WTC11 (cell line): ENCODE data around the gene COLGALT1.

ENCODE experiments used
- AFF4 ChIP-seq: sonication (generic); formaldehyde crosslinking; IDR thresholded peaks from 2 replicates; pipeline ENCODE4 v1.8.1; 2023; ENCODE audit warnings: mild to moderate bottlenecking, missing genetic modification reagents, borderline replicate concordance
- ATF1 ChIP-seq: sonication (generic); formaldehyde crosslinking; IDR thresholded peaks from 2 replicates; pipeline ENCODE4 v1.8.1; 2023; ENCODE audit warnings: mild to moderate bottlenecking, moderate library complexity, missing genetic modification reagents
- CBFB ChIP-seq: sonication (generic); formaldehyde crosslinking; IDR thresholded peaks from 2 replicates; pipeline ENCODE4 v1.8.1; 2022; ENCODE audit warnings: mild to moderate bottlenecking, low read depth, missing genetic modification reagents
- CTCF ChIP-seq: fragments of 200-600 bp; IDR thresholded peaks from 2 replicates; pipeline ENCODE4 v1.8.0; 2022; ENCODE audit warnings: antibody characterized with exemption
- ESRRA ChIP-seq: sonication (generic); formaldehyde crosslinking; IDR thresholded peaks from 2 replicates; pipeline ENCODE4 v1.8.1; 2022; ENCODE audit warnings: mild to moderate bottlenecking, missing genetic modification reagents, borderline replicate concordance
- FOXP1 ChIP-seq: sonication (generic); formaldehyde crosslinking; IDR thresholded peaks from 2 replicates; pipeline ENCODE4 v1.8.0; 2022; ENCODE audit warnings: missing genetic modification reagents, mild to moderate bottlenecking, moderate library complexity, borderline replicate concordance
- KAT7 ChIP-seq: sonication (generic); formaldehyde crosslinking; IDR thresholded peaks from 2 replicates; pipeline ENCODE4 v1.8.1; 2023; ENCODE audit warnings: missing genetic modification reagents, mild to moderate bottlenecking, borderline replicate concordance
- NFYB ChIP-seq: sonication (generic); formaldehyde crosslinking; conservative IDR thresholded peaks from 2 replicates; pipeline ENCODE4 v1.8.0; 2022; ENCODE audit warnings: low read depth, missing genetic modification reagents
- TEAD4 ChIP-seq: sonication (generic); formaldehyde crosslinking; IDR thresholded peaks from 2 replicates; pipeline ENCODE4 v1.8.0; 2022; ENCODE audit warnings: mild to moderate bottlenecking, missing genetic modification reagents
- ZBTB43 ChIP-seq: sonication (generic); formaldehyde crosslinking; IDR thresholded peaks from 2 replicates; pipeline ENCODE4 v1.8.1; 2023; ENCODE audit warnings: mild to moderate bottlenecking, missing genetic modification reagents
- ZMAT4 ChIP-seq: fragments of 250-450 bp; sonication (Bioruptor Pico); IDR thresholded peaks from 2 replicates; pipeline ENCODE4 v1.9.0; 2021; ENCODE audit warnings: mild to moderate bottlenecking

- TF ChIP-seq KAT7 (no peak), ZBTB43 (no peak), NFYB (no peak), CTCF (no peak), AFF4 (CRISPR knock-in tag) (no peak), CBFB (no peak), ATF1 (CRISPR knock-in tag) (no peak), TEAD4 (CRISPR knock-in tag) (no peak), FOXP1 (CRISPR knock-in tag) (no peak), ESRRA (CRISPR knock-in tag) (no peak), ZMAT4 (no peak)
Observed at GRCh38 chr19:17520865-17521264, 34.6 kb upstream of the COLGALT1 start.
